Parathyroid adenoma (tissue), 2 donors: Measurements from ENCODE around the gene SORCS2.

Experiments
- H2AFZ ChIP-seq: fragments of 300-600 bp; sonication (generic); one replicate; pipeline ENCODE4 v1.7.0; 2017; ENCODE audit warnings: antibody characterized with exemption, mild to moderate bottlenecking
- H3K27ac ChIP-seq: fragments of 300-600 bp; sonication (generic); one replicate; pipeline ENCODE4 v1.7.0; 2017
- H3K27me3 ChIP-seq: fragments of 300-600 bp; sonication (generic); one replicate; pipeline ENCODE4 v1.7.0; 2017; ENCODE audit warnings: low read length; ENCODE audit not compliant: control insufficient read depth, insufficient read depth
- H3K36me3 ChIP-seq: fragments of 300-600 bp; sonication (generic); one replicate; pipeline ENCODE4 v1.7.0; 2017; ENCODE audit warnings: low read length; ENCODE audit not compliant: control insufficient read depth, insufficient read depth
- H3K4me1 ChIP-seq: fragments of 300-600 bp; sonication (generic); one replicate; pipeline ENCODE4 v1.7.0; 2017; ENCODE audit warnings: control low read depth
- H3K4me2 ChIP-seq: fragments of 300-600 bp; sonication (generic); one replicate; pipeline ENCODE4 v1.7.0; 2017; ENCODE audit warnings: low read length
- H3K4me3 ChIP-seq: fragments of 300-600 bp; sonication (generic); one replicate; pipeline ENCODE4 v1.7.0; 2017; ENCODE audit warnings: low read depth, low read length
- H3K79me2 ChIP-seq: fragments of 300-600 bp; sonication (generic); one replicate; pipeline ENCODE4 v1.7.0; 2017; ENCODE audit warnings: control low read depth
- H3K9ac ChIP-seq: fragments of 300-600 bp; sonication (generic); one replicate; pipeline ENCODE4 v1.7.0; 2017; ENCODE audit warnings: mild to moderate bottlenecking
- H3K9me3 ChIP-seq: fragments of 300-600 bp; sonication (generic); one replicate; pipeline ENCODE4 v1.7.0; 2017; ENCODE audit warnings: low read length; ENCODE audit not compliant: control insufficient read depth
- CTCF ChIP-seq: fragments of 300-600 bp; sonication (generic); IDR thresholded peaks from one replicate; pipeline ENCODE4 v1.7.0; 2017; ENCODE audit warnings: antibody characterized with exemption, mild to moderate bottlenecking
- donor health status: primary hyperparathyroidism.

SORCS2 gene

GRCh38 chr4:7236847-7237246 is 44.5 kb downstream of the SORCS2 start:
- Histone ChIP-seq H3K79me2 (no peaks in the 10 kb centered on the region), H3K4me3 (no peak overlapping the region), H3K9me3 (no peaks in the 10 kb centered on the region), H3K27ac (no peak overlapping the region), H3K36me3 (no peaks in the 10 kb centered on the region), H3K27me3 (no peaks in the 10 kb centered on the region), H3K4me2 (no peak overlapping the region), H3K4me1 (no peaks in the 10 kb centered on the region), H2AFZ (no peak overlapping the region), H3K9ac (no peak overlapping the region)
- no peak for TF ChIP-seq CTCF

DNA sequence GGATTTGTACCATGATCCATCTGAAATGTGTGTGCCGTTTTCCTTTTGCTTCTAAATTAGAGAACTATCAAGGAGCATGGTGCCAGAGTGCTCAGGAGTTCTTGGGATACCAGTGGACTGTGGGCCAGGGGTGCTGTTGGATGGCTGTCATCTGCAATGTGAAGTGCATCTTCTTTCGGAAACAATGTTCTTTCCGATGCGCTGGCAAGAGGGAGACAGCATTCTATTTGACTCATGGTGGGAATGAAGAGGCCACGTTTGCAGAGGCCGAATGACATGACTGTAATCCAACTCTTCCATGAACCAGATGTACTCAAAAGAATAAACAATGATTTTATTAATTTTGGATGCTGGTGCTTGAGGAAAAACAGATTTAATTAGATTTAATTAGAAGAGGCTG is 45.5 kb downstream of the SORCS2 start:
- no peaks in the 10 kb centered on the region for H3K27me3 ChIP-seq
- H3K4me3 ChIP-seq: no peak overlapping the region
- no peak overlapping the region for H2AFZ ChIP-seq
- no peaks in the 10 kb centered on the region for H3K9me3 ChIP-seq
- no peaks in the 10 kb centered on the region for H3K36me3 ChIP-seq
- TF ChIP-seq CTCF: no peak
- no peaks in the 10 kb centered on the region for H3K79me2 ChIP-seq
- H3K9ac ChIP-seq: no peak overlapping the region
- no peak overlapping the region for H3K27ac ChIP-seq
- H3K4me2 ChIP-seq: no peak overlapping the region
- H3K4me1 ChIP-seq: no peaks in the 10 kb centered on the region

DNA sequence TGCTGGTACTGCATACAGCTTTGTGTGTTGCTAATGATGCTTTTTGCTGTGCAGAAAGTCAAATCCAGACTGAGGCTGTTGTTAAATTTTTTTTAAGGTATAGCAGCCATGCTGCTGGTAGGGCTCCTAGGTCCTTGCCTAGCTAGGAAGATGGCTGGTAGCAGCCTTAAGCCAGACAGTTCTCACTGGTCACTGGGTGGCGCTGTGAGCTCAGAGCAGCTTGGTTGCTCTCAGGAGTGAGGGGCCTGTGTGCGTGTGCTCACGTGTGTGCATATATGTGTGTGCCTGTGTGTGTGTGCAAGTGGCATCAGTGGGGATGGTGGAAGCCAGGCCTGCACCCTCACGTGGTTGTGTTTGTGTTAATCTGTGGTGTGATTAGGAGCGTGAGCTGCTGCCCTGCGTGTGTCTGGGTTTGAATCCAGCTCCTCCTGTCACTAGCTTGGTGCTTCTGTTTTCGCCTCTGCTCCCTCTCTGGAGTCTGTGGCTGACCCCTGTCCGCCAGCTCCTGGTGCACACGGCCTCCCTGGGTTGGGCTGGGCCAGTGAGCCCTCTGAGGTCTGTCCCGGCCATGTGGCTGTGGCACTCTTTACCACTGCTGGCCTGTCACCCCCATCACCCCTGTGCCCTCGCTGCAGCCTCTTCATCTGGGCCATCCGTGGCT is 46.1 kb downstream of the SORCS2 start:
- Histone ChIP-seq H3K36me3 (no peaks in the 10 kb centered on the region), H3K4me2 (no peak overlapping the region), H3K27ac (no peak overlapping the region), H3K9ac (no peak overlapping the region), H3K79me2 (no peaks in the 10 kb centered on the region), H3K4me1 (no peaks in the 10 kb centered on the region), H3K27me3 (no peaks in the 10 kb centered on the region), H3K4me3 (no peak overlapping the region), H2AFZ (no peak overlapping the region), H3K9me3 (no peaks in the 10 kb centered on the region)
- no peak for TF ChIP-seq CTCF

DNA sequence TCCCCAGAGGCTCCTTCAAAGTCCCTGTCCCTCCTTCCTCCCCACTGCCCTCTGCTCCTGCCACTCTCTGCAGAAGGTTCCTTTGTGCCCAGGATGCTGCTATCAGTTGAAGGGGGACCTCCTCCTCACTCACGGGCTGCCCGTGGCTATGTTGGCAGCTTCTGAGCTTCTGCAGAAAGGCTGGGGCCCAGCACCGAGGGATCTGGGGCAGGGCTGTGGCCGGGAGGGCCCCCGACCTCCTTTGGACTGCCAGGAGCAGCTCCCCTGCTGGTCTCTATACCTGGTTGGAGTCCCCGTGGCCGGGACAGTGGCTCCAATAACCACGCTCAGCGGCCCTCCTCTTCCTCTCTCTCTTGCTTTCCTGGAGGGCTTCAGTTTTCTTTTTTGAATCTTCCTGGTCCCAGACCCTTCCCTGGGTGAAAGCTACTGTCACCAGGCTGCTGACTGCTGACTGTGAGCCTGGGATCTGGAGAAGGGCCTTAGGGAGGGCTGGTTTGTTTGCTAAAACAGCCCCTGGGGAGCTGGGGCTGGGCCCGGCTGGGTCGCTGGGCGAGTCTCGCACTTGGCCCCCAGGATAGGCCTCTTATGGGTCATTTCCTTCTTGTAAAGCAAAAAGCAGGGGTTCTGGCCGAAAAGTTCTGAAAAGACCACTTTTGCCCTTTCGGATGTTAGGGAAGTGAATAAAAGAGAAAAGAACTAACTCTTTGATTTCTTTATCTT is 46.9 kb downstream of the SORCS2 start:
- no peaks in the 10 kb centered on the region for H3K79me2 ChIP-seq
- no peaks in the 10 kb centered on the region for H3K27me3 ChIP-seq
- no peak for TF ChIP-seq CTCF
- H3K4me2 ChIP-seq: no peak overlapping the region
- no peak overlapping the region for H2AFZ ChIP-seq
- H3K27ac ChIP-seq: no peak overlapping the region
- no peaks in the 10 kb centered on the region for H3K36me3 ChIP-seq
- H3K4me1 ChIP-seq: no peaks in the 10 kb centered on the region
- H3K4me3 ChIP-seq: no peak overlapping the region
- no peaks in the 10 kb centered on the region for H3K9me3 ChIP-seq
- H3K9ac ChIP-seq: no peak overlapping the region

DNA sequence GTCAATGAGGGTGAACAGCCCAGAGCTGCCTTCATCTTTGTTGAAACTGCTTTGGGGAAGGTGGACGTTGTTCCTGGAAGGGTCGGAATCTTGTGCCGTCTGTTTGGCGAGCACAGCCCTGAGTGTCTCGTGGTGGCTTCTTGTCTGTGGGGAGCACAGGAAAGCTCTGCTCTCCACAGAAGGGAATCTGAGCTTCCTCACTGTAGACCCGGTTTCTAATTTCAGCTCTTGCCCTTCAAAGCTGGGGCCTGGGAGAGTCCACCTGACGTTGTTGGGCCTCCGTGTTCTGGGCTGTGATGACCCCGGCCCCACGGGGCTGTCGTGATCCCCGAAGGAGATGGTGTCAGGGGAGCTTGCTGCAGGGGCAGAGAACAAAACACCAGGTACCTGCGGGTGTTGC is 47.5 kb downstream of the SORCS2 start:
- Histone ChIP-seq H3K9ac (no peak overlapping the region), H3K27me3 (no peaks in the 10 kb centered on the region), H3K4me3 (no peak overlapping the region), H3K4me1 (no peaks in the 10 kb centered on the region), H3K36me3 (no peaks in the 10 kb centered on the region), H2AFZ (no peak overlapping the region), H3K4me2 (no peak overlapping the region), H3K79me2 (no peaks in the 10 kb centered on the region), H3K9me3 (no peaks in the 10 kb centered on the region), H3K27ac (no peak overlapping the region)
- no peak for TF ChIP-seq CTCF
